Heart right ventricle (tissue), 16 donors: ENCODE measurements around the gene KLC1. TPM values are rescaled to one million over a fixed set of nuclear protein-coding genes. Genes with fewer than 3 reads are reported as not detected.

Experiments
- ATAC-seq, 8 donors: fragments of 200-7000 bp; cut with Tn5 transposase; one replicate each; pipeline ENCODE4 v1.9.1; 2020; ENCODE audit warnings: mild to moderate bottlenecking in 8 of 8, moderate library complexity in 8 of 8, moderate number of reproducible peaks in 1 of 8
- DNase-seq, 2 donors: peaks; one replicate each; pipeline ENCODE4 v3.0.0-alpha.2; 2020
- H3K27ac ChIP-seq, 10 donors: fragments of 200-600 bp; sonication (generic) in 2 of 10; one replicate each; pipeline versions ENCODE4 v1.5.0 to v1.8.0; 2020 to 2022; ENCODE audit warnings: mild to moderate bottlenecking in 3 of 10
- H3K27me3 ChIP-seq, 7 donors: fragments of 200-600 bp; one replicate each; pipeline ENCODE4 v1.8.0; 2021 to 2022; ENCODE audit warnings: mild to moderate bottlenecking in 2 of 7
- H3K36me3 ChIP-seq, 9 donors: fragments of 200-600 bp; sonication (generic) in 1 of 9; one replicate each; pipeline versions ENCODE4 v1.5.0 to v1.8.0; 2020 to 2022; ENCODE audit warnings: mild to moderate bottlenecking in 2 of 9
- H3K4me1 ChIP-seq, 9 donors: fragments of 200-600 bp; sonication (generic) in 1 of 9; one replicate each; pipeline versions ENCODE4 v1.5.0 to v1.8.0; 2020 to 2022; ENCODE audit warnings: mild to moderate bottlenecking in 4 of 9
- H3K4me3 ChIP-seq, 10 donors: fragments of 200-600 bp; sonication (generic) in 2 of 10; one replicate each; pipeline versions ENCODE4 v1.5.0 to v1.8.0; 2020 to 2022; ENCODE audit warnings: mild to moderate bottlenecking in 7 of 10, moderate library complexity in 2 of 10
- H3K9me3 ChIP-seq, 11 donors: fragments of 200-600 bp in 10 of 11; sonication (generic) in 2 of 11; one replicate each; pipeline versions ENCODE4 v1.5.0 to v1.8.0; 2013 to 2022; ENCODE audit warnings: mild to moderate bottlenecking in 2 of 11, control low read depth in 1 of 11, moderate library complexity in 1 of 11
- CTCF ChIP-seq, 9 donors: fragments of 200-600 bp; sonication (generic) in 2 of 9; IDR thresholded peaks; one replicate each; pipeline versions ENCODE4 v1.5.0 to v1.8.0; 2021 to 2022; ENCODE audit warnings: antibody characterized with exemption in 9 of 9, mild to moderate bottlenecking in 5 of 9, moderate library complexity in 1 of 9
- WGBS, 2 donors: extraction: QIAGEN DNeasy Blood & Tissue Kit; methylation state at CpG; one replicate each; pipeline ENCODE4 v1.1.7; 2013; ENCODE audit warnings: inconsistent platforms in 1 of 2; 5-methylcytosine and 5-hydroxymethylcytosine counted together
- intact Hi-C, 10 donors: fragments of 100-400 bp; cut with DNase I; formaldehyde crosslinking; loops; one replicate each; pipeline versions ENCODE4 v1.11.1 to v1.14.2; 2022
- polyA plus RNA-seq, 2 donors: library from polyadenylated mRNA; stranded (reverse); fragments of 200-250 nt; gene quantifications; one replicate each; pipeline ENCODE4 v1.2.3, GENCODE V29; 2013
- total RNA-seq, 10 donors: library from RNA; stranded (reverse); fragmentation: NEBNext Ultra II Directional in 3 of 10; extraction: Animal tissue kit (Norgen Biotek cat#: 25700) in 3 of 10; gene quantifications; one replicate each; pipeline versions ENCODE4 v1.2.1 to v1.2.4, GENCODE V29; 2021 to 2023
- donor health status: Arrhythmogenic right ventricular cardiomyopathy.
- donor health status: ischemic (EF 13 %, LVEDD 7.1; RV severe dilation, severe dysfunction).
- donor health status: healthy with polysubstance abuse.
- donor health status: DM: no; HTN: yes; CAD: no.
- donor health status: DM: no; HTN: no; CAD: no.
- donor health status: ischemic (EF 25% LVEDD 6.9; RV normal size, moderate dysfunction).
- donor health status: ischemic (EF 25% LVEDD 5.7; RV mildly dilated, moderate dysfunction).
- donor health status: healthy.
- donor health status: DM: yes; HTN: yes; CAD: no.
- donor health status: Ischemic cardiomyopathy.
- donor health status: ischemic (EF 35%, LVEDD 5.7; RV mildly dilated, moderate dysfunction).
- donor health status: nonischemic (EF 11% LVEDD 7.7; RV severe dilation, severe dysfunction).
- donor health status: DM: yes; HTN: yes; CAD: no.
- donor health status: PGD.
- donor health status: ischemic (EF 29% LVEDD 5.4; RV normal size, mild dysfunction).
- donor health status: nonischemic (EF 23%, LVEDD 6.1; RV moderate dilation, normal function).

Gene KLC1
- total and polyA plus RNA-seq, 12 donors: 123 to 220 (median 151) TPM

GRCh38 chr14:103697603-103698379 lies 68.8 kb downstream of the KLC1 start:
- peaks cover 23 to 76% (median 59%) of the 10 kb centered on the region in 9 donors for H3K4me1 ChIP-seq
- no peak for ATAC-seq
- WGBS, 2 donors: 78 to 82% methylated on average over 14 of the region's 14 CpGs

GRCh38 chr14:103698380-103699260 lies 69.6 kb downstream of the KLC1 start:
- Histone ChIP-seq H3K36me3 (peaks cover 4 to 86% (median 34%) of the 10 kb centered on the region in 9 donors), H3K9me3 (no peaks in the 10 kb centered on the region), H3K27ac (peak overlapping the region in 7 of 10 donors; percentile 2 to 62 (median 54)), H3K4me3 (no peak overlapping the region), H3K27me3 (no peaks in the 10 kb centered on the region), H3K4me1 (peaks cover 23 to 85% (median 63%) of the 10 kb centered on the region in 9 donors)
- TF ChIP-seq CTCF (IDR thresholded peaks at IDR 0.05): no peak
- no peak for ATAC-seq
- no peak for DNase-seq
- intact Hi-C loops: no loop called here
- WGBS, 2 donors: 89% methylated on average over 33 of the region's 33 CpGs

More at GRCh38 chr14:103697603-103698379, 68.8 kb downstream of the KLC1 start:
- Histone ChIP-seq H3K4me3 (no peak overlapping the region), H3K9me3 (no peaks in the 10 kb centered on the region), H3K27me3 (no peaks in the 10 kb centered on the region), H3K36me3 (peaks cover 5 to 86% (median 34%) of the 10 kb centered on the region in 9 donors), H3K27ac (peak overlapping the region in 7 of 10 donors; percentile 2 to 65 (median 54))
- intact Hi-C loops: no loop called here
- TF ChIP-seq CTCF (IDR thresholded peaks at IDR 0.05): no peak
- DNase-seq: no peak

GRCh38 chr14:103699261-103699661 lies 70.2 kb downstream of the KLC1 start:
- intact Hi-C loops: no loop called here
- WGBS, 2 donors: 92 to 94% methylated on average over 17 of the region's 17 CpGs
- H3K27me3 ChIP-seq: no peaks in the 10 kb centered on the region
- DNase-seq (no peak), ATAC-seq (no peak)
- peak overlapping the region in 2 of 10 donors; percentile 55 to 75 for H3K27ac ChIP-seq
- peaks cover 0 to 86% (median 31%) of the 10 kb centered on the region in 9 donors for H3K36me3 ChIP-seq
- no peak overlapping the region for H3K4me3 ChIP-seq
- H3K4me1 ChIP-seq: peaks cover 23 to 91% (median 69%) of the 10 kb centered on the region in 9 donors
- H3K9me3 ChIP-seq: no peaks in the 10 kb centered on the region
- TF ChIP-seq CTCF (IDR thresholded peaks at IDR 0.05): no peak
